Choroid plexus epithelial cell (primary cell): Measurements from ENCODE around the gene MRPL40.

Source experiments
- DNase-seq: peaks from one replicate; pipeline ENCODE4 v3.0.0-alpha.2; 2010; ENCODE audit warnings: low read depth
- H3K4me3 ChIP-seq: 2 replicates; pipeline ENCODE4 v1.5.1; 2011; ENCODE audit warnings: low read depth, mild to moderate bottlenecking, control low read depth, low read length, moderate library complexity
- CTCF ChIP-seq: conservative IDR thresholded peaks from 2 replicates; pipeline ENCODE4 v1.5.1; 2011; ENCODE audit warnings: low read depth, mild to moderate bottlenecking, control low read depth, inconsistent platforms, low read length, moderate library complexity

MRPL40 gene

GRCh38 chr22:19461506-19461905 lies 29.2 kb downstream of the MRPL40 start:
- no peak for TF ChIP-seq CTCF
- no peak overlapping the region for H3K4me3 ChIP-seq
- DNase-seq, result no peak

DNA sequence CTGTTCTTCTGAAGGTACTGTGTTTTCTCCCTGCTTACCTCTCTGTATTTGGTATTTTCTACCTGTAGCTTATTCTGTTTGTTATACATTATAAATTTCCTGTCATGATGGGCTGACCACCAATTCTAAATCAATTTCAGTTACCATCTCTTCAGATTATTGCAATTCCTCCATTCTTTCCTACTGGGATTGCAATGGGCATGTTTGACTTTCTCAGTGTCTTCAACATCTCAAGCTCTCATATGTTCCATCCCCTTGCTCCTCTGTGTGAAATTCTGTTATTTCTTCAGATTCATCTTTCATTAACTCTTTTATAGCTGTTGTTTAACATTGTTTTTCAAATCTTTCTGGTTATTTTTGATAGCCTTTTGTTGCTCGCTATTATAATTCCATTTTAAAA lies 30.7 kb downstream of the MRPL40 start:
- DNase-seq, result no peak
- TF ChIP-seq CTCF, result no peak
- no peak overlapping the region for H3K4me3 ChIP-seq

GRCh38 chr22:19463491-19464469 lies 31.4 kb downstream of the MRPL40 start:
- no peak overlapping the region for H3K4me3 ChIP-seq
- peak; percentile 58 for DNase-seq
- no peak for TF ChIP-seq CTCF

- TF ChIP-seq CTCF, result no peak
- H3K4me3 ChIP-seq, result no peak overlapping the region
- no peak for DNase-seq
Measured at GRCh38 chr22:19464546-19464945, 32.2 kb downstream of the MRPL40 start.

GRCh38 chr22:19464975-19465374 lies 32.6 kb downstream of the MRPL40 start:
- TF ChIP-seq CTCF, result no peak
- DNase-seq, result no peak
- no peak overlapping the region for H3K4me3 ChIP-seq

GRCh38 chr22:19466126-19466716 lies 33.9 kb downstream of the MRPL40 start:
- H3K4me3 ChIP-seq, result no peak overlapping the region
- TF ChIP-seq CTCF, result no peak
- no peak for DNase-seq
